DMS53 treated with DMSO at 0.1 percent for 48 hours (cell line): Measurements from ENCODE around the gene ST6GALNAC3.
"Not testable (repeated sequence)": the region's sequence is repeated elsewhere in the genome, so short reads cannot be mapped to it uniquely, and the experiment has no call there.

ENCODE experiments used
- DNase-seq: peaks from one replicate; lab custom pipeline; 2025; ENCODE audit not compliant: unreplicated experiment; lab: John Stamatoyannopoulos, UW

Gene ST6GALNAC3

GRCh38 chr1:76105372-76105771 lies 30.8 kb downstream of the ST6GALNAC3 start:
- DNase-seq = no peak

- no peak for DNase-seq
Measured at GRCh38 chr1:76106251-76106650, 31.7 kb downstream of the ST6GALNAC3 start.

GRCh38 chr1:76106719-76107235 lies 32.2 kb downstream of the ST6GALNAC3 start:
- no peak for DNase-seq

DNA sequence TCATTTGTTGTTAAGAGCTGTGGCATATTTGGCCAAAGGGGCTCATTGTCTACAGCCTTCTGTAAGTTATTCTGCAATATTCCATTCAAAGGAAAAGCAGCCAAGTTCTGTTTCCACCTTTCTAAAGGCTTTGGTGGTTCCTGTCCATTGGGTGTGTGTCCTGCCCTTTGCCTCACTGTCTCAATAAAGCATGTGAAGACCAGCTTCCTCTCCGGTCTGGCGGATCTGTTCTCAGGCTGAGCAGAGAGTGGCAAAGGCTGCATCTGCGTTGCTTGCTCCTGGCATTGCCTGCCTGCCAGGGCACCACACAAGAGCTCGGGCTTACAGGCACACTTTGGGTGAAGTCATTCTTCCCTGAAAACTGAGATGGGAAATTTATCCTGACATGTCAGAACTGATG lies 34.9 kb downstream of the ST6GALNAC3 start:
- no peak for DNase-seq

- DNase-seq = no peak
Measured at GRCh38 chr1:76109901-76110560, 35.5 kb downstream of the ST6GALNAC3 start.

DNA sequence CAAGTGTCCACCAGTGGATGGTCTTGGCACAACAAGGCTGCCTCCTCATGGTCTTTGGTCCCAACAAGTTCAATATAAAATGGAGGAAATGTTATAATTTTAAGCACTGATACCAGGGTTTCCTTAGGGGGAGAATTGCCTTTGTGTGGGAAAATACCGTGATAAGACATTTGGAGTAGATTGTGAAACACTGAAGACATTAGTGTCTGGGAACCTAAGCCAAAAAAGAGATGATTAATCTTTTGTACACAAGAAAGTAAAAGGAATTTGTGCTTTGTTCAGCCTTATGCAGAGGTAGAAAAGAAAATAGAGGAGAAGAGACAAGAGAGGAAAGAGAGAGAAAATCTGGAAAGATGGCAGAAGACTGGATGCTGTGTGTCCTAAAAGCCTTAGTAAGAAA lies 36.1 kb downstream of the ST6GALNAC3 start:
- DNase-seq = no peak

DNA sequence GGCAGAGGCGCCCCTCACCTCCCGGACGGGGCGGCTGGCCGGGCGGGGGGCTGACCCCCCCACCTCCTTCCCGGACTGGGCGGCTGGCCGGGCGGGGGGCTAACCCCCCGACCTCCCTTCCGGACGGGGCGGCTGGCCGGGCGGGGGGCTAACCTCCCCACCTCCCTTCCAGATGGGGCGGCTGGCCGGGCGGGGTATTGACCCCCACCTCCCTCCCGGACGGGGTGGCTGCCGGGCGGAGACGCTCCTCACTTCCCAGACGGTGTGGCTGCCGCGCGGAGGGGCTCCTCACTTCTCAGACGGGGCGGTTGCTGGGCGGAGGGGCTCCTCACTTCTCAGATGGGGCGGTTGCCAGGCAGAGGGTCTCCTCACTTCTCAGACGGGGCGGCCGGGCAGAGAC lies 37.8 kb downstream of the ST6GALNAC3 start:
- not testable (repeated sequence) for DNase-seq

DNA sequence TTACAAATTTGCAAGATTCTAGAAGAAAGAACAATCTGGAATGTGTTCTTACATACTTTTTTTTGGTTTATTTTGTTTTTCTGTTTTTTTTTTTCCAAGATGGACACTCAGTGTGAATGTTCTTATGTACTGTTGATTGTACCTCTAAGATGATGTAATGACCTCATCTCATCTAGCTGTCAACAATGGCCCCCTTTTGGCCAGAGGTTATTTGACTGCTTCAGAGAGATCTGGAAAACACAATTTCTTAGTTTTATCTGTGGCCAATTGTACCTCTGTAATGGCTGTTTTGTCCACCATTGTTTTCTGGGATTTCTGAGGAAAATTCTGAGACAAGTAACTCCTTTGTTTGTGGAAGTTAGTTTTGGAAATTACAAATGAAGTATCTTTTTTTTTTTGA lies 38.9 kb downstream of the ST6GALNAC3 start:
- no peak for DNase-seq

DNA sequence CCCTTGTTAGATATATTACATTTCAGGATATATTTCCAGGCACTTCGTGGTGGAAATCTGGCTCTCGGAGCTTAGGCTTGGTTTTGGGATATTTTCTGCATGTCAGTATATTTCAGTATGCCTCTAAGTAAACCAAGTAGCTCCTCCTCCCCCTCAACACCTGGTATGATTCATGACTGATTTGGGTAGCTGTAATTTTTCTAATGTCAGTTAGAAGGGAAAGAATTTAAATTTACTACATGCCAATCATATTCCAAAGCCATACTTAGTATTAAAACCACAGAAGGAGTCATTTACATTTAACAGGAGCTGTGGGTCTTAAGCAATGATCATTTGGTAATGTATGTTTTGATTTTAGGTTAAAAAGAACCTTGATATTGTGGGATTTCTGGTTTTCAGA lies 40.6 kb downstream of the ST6GALNAC3 start:
- no peak for DNase-seq

GRCh38 chr1:76121850-76122249 lies 47.3 kb downstream of the ST6GALNAC3 start:
- no peak for DNase-seq

- DNase-seq = no peak
Measured at GRCh38 chr1:76122271-76122670, 47.7 kb downstream of the ST6GALNAC3 start.

GRCh38 chr1:76123411-76124064 lies 49.0 kb downstream of the ST6GALNAC3 start:
- not testable (repeated sequence) for DNase-seq

DNA sequence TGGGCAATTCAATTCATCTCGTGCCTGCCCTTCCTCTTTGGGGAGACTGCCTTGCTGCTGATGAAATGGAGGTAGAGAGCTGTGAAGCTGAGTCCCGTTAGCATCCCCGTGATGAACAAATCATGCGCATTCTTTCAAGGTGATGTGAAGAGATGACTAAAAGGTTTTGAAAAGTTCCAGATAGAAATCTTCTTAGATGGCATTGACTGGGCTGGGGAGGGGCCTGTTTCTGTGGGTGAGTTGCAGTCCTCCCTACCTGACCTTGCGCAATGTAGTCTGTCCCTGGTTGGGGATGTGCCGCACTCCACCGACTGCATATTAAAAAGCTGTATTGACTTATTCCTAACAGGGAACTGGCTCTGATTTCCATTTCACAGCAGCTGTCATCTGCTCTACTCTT lies 49.6 kb downstream of the ST6GALNAC3 start:
- DNase-seq = no peak

- DNase-seq = no peak
Measured at GRCh38 chr1:76125473-76126219, 51.1 kb downstream of the ST6GALNAC3 start.

DNA sequence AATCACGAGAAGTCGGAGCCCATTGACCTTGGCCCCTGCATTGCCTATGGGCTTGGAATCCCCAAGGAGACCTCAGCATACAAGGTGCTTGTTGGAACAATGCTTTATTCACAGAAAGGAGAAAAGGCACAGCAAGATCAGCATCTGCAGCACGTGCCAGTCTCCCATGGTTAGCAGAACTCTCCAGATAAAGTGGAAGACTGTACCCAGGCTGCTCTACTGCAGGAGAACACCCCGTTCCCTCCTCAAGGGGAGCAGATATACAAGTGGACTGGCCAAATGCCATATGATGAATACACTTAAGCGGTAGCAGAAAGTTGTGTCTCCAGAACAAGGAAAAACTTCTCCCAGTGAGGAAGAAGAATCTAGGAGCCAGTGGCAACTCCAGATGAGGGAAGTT lies 53.5 kb downstream of the ST6GALNAC3 start:
- DNase-seq = no peak

DNA sequence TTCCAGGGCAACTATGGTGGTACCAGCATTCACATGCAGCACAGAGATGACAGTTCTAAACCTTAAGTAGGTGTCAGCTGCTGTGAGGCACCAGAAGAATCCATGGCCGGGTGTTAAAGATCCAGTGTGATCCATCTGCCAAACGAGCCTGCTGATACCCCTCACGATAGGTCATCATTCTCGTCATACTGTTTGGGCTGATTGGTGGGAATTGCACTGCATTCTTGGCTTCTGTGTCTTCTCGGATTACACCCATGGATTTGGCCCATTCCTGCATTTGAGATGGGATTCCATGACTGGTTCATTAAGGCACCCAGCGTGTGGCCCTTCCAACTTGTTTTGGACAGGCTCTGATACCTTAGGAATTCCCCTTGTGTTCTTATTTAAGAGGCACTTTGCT lies 55.2 kb downstream of the ST6GALNAC3 start:
- no peak for DNase-seq

DNA sequence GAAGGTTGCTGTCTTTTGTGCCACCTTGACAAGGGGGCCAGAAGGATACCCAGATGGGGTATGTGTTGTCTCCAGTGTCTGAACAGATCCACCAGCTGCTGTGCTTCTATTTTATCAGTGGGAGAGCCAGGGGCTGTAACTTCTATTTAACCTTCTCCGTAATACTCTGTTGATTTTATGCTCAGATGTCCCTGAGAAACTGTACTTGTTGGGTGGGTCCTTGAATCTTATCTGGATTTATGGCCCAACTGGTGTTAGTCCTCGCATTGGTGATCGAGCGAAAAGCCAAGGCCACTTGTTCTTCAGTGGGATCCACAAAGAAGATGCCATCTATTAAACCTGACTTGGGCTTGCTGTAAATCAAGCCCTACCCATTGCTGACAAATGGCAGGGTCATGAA lies 56.4 kb downstream of the ST6GALNAC3 start:
- DNase-seq = no peak

GRCh38 chr1:76133977-76134376 lies 59.4 kb downstream of the ST6GALNAC3 start:
- DNase-seq = no peak

- no peak for DNase-seq
Measured at GRCh38 chr1:76135835-76136234, 61.3 kb downstream of the ST6GALNAC3 start.

- no peak for DNase-seq
Measured at GRCh38 chr1:76136894-76137293, 62.3 kb downstream of the ST6GALNAC3 start.

- DNase-seq = no peak
Measured at GRCh38 chr1:76137746-76138145, 63.2 kb downstream of the ST6GALNAC3 start.

DNA sequence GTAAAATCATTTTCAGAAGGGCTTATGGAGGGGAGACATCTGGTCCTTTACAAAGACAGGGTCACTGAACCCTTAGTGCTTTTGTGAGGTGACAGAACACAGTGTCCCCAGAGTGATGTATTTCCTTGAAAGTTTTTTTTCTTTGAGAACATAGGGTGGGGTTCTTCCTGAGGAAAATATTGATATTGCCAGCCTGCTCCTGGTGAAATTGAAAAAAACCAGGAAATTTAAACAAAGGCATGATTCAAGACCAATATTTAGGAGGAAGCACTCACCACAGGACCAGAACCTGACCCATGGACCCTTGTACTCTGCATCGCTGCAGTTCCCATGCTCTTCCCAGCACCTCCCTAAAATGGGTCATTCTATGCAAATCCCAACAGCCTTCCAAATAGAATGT lies 63.7 kb downstream of the ST6GALNAC3 start:
- DNase-seq = no peak
